Right ventricle myocardium inferior (tissue), 1 donor: Measurements from ENCODE around the gene GPRC5C. TPM values are rescaled to one million over a fixed set of nuclear protein-coding genes. Genes with fewer than 3 reads are reported as not detected.
A peak's percentile ranks its signal among the peaks of the same experiment; 100 is the strongest.
"Not testable (repeated sequence)": the region's sequence is repeated elsewhere in the genome, so short reads cannot be mapped to it uniquely, and the experiment has no call there.

Source experiments
- ATAC-seq: fragments of 200-7000 bp; cut with Tn5 transposase; one replicate; pipeline ENCODE4 v1.9.1; 2020; ENCODE audit warnings: mild to moderate bottlenecking, moderate library complexity
- DNase-seq: peaks from one replicate; pipeline ENCODE4 v3.0.0; 2021; ENCODE audit errors: missing footprints
- intact Hi-C: fragments of 100-400 bp; cut with DNase I; formaldehyde crosslinking; loops from one replicate; pipeline ENCODE4 v1.11.0; 2022
- total RNA-seq: library from RNA; stranded (reverse); fragmentation: NEBNext Ultra II Directional; extraction: Animal tissue kit (Norgen Biotek cat#: 25700); gene quantifications from one replicate; pipeline ENCODE4 v1.2.1, GENCODE V29; 2021
- donor health status: DM: no; HTN: yes; CAD: no; lungs with severe emphysema.

GPRC5C gene
- total RNA-seq, 1 donor from 2014 or later = 37.2 TPM

DNA sequence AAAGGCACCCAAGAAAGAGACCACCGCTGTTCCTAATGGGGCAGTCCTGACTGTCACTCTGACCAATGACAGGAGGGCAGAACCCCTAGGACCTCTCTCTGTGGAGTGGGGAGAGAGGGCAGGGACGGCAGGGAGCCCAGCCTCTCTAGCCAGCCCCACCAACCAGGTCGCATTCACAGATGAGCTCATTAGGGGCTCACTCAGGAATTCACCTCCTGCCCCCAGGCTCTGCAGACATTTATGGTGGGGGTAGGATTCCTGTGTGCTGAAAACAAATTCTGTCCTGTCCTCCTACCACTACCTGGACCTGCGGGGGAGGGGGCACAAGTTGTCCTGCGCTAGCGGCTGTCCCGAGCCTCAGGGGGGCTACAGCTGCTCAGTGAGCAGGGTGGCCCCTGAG lies 27.7 kb upstream of the GPRC5C start:
- intact Hi-C loops = no loop called here
- DNase-seq = no peak
- no peak for ATAC-seq

DNA sequence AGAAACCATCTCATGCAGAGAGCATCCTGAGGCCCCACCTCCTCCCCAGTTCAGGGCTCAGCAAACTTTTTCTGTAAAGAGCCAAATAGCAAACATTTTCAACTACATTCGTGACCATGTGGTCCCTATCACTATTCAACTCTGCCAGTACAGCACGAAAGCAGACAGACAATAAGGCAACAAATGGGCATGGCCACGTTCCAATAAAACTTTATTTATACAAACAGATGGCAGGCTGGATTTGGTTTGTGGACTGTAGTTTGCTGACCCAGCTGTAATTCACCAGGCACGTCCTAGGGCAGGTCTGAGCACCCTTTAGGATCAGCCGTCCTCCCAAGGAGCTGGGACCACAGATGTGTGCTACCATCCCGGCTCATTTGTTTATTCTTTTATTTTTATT lies 27.1 kb upstream of the GPRC5C start:
- intact Hi-C loops = no loop called here
- ATAC-seq (no peak), DNase-seq (no peak)

DNA sequence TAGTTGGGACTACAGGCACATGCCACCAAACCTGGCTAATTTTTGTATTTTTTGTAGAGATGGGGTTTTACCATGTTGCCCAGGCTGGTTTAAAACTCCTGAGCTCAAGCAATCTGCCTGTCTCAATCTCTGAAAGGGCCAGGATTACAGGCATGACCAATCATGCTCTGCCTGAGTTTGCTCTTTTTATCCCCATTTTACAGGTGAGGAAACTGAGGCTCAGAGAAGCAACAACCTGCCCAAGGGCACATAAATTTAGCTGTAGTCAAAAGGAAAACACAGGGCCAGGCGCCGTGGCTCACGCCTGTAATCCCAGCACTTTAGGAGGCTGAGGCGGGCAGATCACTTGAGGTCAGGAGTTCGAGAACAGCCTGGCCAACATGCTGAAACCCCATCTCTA lies 26.6 kb upstream of the GPRC5C start:
- intact Hi-C loops, DNase-seq, ATAC-seq: not testable (repeated sequence)

DNA sequence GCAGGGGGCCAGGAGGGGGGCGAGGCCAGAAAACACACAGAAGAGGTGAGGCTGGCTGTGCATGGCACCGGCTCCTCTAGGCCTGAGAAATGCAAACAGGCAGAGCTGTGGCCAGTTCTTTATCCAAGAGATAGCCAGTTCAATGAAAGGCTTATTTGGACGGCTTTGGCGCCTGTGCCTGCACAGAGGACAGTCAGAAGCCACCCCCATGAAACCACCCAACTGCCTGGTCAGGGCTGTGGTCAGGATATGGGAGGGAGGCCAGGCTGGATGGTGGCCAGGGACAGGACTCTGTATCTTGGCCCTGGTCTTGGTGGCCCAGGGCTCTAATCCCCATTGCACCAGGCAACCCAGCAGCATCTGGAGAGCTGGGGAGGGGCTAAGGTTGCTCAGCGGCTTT lies 24.5 kb upstream of the GPRC5C start:
- ATAC-seq (no peak), DNase-seq (no peak)
- intact Hi-C loops = no loop called here

DNA sequence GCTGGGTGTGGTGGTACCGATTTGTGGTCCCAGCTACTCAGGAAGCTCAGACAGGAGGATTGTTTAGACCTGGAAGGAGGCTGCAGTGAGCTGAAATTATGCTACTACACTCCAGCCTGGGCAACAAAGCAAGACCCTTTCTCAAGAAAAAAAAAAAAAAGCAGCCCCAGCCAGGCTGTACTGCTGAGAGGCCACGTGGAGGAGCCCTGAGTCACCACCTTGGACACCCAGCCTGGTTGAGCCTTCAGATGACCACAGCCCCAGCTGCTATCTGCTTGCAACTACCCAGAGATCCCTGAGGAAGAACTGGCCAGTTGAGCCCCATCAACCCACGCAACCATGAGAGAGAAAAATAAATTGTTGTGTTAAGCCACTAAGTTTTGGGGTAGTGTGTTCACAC lies 23.6 kb upstream of the GPRC5C start:
- DNase-seq (no peak), ATAC-seq (no peak)

DNA sequence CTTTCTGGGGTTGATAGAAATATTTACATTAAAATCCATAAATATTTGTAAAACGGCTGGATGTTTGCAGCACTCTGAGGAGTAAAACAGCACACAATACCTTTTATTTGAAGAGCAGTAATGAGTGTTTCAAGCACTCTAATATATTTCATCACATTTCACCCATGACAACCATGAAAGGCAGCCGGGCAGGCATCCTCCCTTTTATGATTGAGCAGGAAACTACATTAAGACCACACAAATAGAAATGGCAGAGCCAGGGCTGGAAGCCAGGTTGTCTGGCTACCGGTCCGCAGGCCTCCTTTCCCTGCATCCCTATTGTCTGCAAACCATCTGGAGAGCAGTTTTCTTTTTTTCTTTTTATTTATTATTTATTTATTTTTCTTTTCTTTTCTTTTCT lies 23.1 kb upstream of the GPRC5C start:
- ATAC-seq = no peak
- intact Hi-C loops = no loop called here
- no peak for DNase-seq

More for the DNA sequence above, 23.6 kb upstream of the GPRC5C start:
- intact Hi-C loops = no loop called here

DNA sequence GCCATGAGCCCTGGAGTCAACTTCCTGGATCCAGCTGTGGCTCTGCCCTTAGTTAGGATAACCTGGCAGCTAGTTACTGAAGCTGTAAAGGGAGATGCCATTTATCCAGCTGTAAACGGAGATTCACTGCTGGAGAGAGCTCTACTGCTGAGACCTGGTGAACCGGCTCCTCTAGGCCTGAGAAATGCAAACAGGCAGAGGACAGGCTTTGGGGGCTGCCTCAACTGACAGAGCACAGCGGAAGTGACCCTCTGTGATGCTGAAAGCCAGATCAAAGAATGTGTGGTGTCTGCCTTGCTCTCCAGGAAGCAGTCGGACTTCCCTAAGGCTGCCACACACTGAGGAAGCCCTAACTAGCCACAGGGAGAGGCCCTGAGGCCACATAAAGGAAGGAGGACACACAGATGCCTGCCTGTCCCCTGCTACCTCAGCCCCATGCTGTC lies 21.9 kb upstream of the GPRC5C start:
- intact Hi-C loops = no loop called here
- no peak for ATAC-seq
- DNase-seq = no peak

DNA sequence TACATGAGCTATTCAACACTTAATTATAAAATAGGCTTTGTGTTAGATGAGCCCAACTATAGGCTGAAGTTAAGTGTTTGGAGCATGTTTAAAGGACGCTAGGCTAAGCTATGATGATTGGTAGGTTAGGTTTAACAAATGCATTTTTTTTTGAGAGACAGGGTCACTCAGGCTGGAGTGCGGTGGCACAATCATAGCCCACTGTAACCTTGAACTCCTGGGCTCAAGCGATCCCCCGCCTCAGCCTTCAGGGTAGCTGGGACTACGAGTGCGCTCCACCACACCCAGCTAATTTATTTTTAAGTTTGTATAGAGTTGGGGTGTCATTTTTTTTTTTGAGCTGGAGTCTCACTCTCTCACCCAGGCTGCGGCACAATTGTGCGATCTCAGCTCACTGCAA lies 19.3 kb upstream of the GPRC5C start:
- DNase-seq = no peak
- intact Hi-C loops = no loop called here
- no peak for ATAC-seq

DNA sequence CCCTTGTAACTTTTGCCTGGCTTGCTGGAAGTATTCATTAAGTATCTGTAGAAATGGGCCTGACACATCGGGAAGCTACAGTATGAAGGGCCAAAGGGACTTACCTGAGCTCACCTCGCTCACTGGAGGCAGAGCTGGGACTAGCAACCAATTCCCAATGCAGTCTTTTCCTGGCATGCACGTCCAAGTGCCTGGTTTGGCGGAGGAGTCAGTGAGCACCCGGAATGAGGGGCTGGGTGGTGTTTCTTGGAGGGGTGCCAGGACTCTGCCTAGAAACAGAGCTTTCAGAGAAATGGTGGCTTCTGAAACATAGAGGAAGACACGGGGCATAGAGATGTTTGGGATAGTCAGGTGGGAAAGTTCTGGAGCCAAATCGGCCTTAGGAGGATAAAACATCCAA lies 18.4 kb upstream of the GPRC5C start:
- DNase-seq = no peak
- no peak for ATAC-seq
- intact Hi-C loops = no loop called here

DNA sequence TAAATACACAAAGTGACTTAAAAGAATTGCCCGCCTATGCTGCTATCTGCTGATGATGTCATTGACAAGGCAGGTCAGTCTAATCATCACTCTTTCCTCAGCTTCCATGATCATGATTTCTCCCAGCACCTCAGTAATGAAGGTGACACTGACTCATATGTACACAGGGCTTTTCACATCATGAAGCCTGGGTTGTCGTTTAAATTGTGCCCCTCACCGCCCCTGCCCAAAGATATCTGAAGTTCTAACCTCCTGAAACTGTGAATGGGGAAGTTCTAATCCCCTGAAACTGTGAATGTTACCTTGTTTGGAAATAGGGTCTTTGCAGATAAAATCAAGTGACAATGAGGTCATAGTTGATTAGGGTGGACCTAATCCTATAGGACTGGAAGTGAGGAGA lies 17.4 kb upstream of the GPRC5C start:
- intact Hi-C loops = no loop called here
- ATAC-seq (no peak), DNase-seq (no peak)

DNA sequence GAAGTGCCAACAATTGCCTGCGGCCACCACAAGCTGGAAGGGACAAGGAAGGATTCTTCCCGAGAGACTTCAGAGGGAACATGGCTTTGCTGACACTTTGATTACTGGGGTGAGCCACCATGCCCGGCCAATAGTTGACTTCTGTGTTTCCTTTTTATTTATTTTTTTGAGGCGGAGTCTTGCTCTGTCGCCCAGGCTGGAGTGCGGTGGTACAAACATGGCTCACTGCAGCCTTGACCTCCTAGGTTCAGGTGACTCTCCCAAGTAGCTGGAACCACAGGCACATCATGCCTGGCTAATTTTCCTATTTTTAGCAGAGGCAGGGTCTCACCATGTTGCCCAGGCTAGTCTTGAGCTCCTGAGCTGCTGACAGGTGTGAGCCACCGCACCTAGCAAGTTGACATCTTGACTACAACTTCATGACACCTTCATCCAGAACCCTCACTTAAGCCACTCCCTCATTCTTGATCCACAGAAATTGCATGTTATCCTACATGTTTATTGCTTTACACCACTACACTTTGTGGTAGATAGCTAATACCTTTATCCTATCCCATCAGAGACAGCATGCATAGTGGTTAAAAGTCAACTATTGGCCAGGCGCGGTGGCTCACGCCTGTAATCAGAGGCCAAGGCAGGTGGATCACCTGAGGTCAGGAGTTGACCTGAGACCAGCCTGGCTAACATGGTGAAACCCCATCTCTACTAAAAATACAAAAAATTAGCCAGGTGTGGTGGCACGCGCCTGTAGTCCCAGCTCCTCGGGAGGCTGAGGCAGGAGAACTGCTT lies 16.1 kb upstream of the GPRC5C start:
- ATAC-seq = no peak
- DNase-seq = no peak
- intact Hi-C loops = no loop called here

DNA sequence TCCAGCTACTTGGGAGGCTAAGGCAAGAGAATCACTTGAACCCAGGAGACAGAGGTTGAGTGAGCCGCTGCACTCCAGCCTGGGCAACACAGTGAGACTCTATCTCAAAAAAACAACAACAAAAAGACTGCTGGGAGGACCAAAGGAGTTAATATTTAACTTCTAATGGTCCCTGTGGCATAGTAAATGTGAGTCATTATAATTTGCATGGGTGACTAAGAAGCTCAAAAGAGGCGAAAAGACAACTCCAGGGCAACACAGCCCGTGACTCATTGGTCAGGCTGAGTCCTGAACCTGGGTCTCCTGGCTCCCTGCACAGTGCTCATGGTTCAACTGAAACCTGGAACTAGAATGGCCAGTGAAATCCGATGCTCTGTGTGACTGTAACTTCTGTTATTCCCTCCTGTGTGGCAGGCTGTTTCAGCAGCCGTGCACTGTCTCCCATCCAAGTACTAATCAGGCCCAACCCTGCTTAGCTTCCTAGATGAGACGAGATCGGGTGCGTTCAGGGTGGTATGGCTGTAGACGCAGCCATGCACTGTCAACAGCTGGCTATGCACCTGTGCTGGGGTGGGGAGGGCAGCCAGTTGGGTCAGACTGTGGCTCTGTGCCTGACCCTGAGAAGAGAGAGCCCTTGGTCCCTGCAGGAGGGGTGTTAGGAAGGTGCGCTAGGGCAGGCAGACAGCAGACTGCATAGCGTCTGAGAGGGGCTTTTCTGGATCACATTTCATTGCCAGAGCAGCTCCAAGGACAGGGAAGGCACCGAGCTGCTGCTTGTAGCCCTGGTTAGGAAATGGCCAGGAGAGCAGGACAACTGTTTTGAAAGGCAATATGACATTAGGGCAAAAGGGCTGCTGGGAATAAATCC lies 14.5 kb upstream of the GPRC5C start:
- ATAC-seq (no peak), DNase-seq (no peak)
- intact Hi-C loops = no loop called here

DNA sequence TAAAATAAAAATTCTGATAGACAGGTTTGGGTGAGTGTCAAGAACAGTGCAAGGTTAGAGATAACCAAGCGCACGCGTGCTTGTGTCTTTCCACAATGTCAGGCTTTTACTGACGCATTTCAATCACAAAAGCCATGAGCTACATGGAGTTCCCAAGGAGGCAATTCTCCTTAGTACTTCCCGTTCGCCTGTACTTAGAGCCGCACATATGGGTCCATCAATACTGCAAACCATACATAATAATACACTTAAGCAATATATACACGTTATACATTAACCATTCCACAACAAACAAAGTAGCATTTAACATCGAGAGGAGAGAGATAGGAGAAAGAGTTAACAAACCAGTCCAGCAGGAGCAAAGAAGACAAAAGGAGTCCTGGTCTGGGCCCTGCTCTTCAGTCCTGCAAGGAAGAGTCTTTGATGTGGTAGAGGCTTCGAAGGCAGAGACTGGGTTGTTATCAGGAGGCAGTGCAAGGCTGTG lies 11.9 kb upstream of the GPRC5C start:
- no peak for DNase-seq
- intact Hi-C loops = no loop called here
- no peak for ATAC-seq

DNA sequence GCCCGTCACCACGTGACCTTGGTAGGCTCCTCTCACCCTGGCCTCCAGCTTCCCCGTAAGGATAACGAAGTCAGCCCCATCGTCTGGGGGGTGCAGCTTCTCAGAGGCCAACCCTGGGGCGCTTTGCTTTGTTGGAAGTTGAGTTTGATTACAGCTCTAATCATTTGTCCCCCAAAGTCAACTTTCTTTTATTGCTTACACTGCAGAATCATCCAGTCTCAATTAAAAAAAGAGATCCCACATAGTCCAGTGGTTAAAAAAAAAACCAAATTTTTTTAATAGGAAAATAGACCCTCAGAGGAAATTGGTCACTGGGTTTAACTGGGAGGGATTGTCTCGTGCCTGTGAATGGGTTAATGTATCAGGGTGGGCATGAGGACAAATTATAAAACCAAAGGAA lies 7.8 kb upstream of the GPRC5C start:
- intact Hi-C loops = no loop called here
- ATAC-seq = no peak
- no peak for DNase-seq

DNA sequence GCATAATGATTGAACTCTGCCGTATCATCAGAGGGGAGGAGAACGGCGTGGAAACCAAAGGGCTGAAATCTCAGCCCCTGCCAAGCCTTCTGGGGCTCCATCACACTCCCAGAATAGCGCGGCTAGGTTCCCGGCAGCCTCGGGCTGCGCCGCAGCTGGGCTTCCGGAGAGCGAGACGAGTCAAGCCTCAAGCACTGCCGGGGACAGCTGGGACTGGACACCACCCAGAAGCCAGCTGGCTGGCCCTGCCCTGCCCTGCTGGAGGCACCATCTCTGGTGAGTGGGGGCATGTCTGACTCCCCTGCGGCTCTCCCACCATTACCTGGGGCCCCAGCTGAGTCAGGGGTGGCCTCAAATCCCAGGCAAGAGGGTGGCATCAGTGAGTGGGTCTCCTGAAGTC lies 7.2 kb upstream of the GPRC5C start:
- DNase-seq = no peak
- ATAC-seq = peak; percentile 76
- intact Hi-C loops = loop anchor here (5.0 kb wide), 1 partner anchor 42 kb away; no protein-coding TSS in a partner anchor

DNA sequence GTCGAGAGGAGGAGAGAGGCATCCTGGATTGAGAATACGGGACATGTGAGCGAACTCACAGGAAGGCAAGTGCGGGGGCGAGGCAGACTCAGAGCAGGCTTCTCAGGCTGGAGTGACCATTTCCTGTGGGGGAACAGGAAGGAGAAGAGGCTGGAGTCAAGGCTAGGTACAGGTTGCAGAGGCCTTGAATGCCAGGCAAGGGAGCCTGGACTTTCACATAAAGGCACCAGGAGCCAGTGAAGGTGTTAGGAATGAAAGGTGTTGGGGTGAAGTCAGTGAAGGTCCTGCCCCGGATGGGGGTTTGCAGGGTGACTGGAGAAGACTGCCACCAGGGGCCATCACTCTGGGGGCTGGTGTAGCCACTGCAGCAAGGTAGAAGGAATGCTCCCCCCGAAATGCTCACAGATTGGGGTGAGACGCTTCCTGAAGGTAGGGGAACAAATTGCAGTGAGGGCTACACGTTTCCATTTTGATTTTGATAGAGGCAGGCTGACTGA lies 5.3 kb upstream of the GPRC5C start:
- DNase-seq = no peak
- no peak for ATAC-seq
- intact Hi-C loops = loop anchor here (5.0 kb wide), 1 partner anchor 44 kb away; no protein-coding TSS in a partner anchor

DNA sequence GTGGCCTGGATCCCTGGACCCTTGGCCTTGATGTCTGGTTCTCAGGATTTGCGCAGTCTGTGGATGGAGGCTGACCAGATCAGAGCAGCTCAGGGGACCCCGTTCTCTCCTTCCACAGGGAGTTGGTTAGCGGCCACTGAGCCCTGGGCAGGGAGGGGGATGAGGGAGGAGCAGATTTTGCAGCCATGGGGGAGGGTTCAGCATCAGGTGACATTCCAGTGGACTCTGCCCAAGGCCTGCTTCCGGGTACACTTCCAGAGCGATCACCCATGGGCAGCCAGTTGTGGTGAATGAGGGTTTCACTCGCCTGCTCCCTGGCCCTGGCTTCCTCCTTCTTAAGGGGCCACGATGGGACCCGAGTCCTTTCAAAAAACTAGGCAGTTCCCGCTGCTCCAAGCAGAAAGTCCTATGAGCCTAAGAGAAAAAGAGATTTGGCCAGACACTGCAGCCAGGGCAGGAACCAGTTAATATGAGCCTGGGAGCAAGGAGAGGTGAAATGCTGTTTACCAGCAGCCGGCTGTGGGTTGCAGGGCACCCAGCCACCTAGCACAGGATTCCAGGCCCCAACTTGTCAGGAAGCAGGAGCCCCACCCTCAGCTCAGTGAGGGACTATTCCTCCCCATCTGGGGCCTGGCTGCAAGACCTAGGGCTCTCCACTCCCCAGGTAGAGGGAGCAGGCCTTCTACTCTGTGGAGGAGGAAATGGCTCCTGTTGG lies 4.7 kb upstream of the GPRC5C start:
- DNase-seq (peak; percentile 56), ATAC-seq (no peak)
- intact Hi-C loops = loop anchor here (5.0 kb wide), 1 partner anchor 45 kb away; no protein-coding TSS in a partner anchor

DNA sequence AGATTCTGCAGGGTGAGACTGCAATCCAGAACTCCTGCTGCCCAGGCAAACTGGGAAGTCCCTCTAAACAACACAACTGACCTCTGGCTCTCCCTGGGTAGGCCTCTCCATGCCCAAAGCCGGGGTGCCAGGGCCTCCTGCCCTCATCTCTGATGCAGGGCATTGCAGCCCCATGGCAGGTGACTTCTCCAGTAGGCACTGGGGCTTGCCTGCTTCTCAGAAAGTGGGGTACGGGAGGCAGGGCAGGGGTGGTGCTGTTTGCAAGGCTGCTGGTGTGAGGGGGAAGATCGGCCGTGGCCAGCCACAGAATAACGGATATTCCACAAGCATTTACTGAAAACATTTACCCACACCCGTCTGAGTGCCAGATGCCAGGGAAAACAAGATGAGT lies 4.1 kb upstream of the GPRC5C start:
- intact Hi-C loops = loop anchor here (5.0 kb wide), 1 partner anchor 45 kb away; no protein-coding TSS in a partner anchor
- ATAC-seq (no peak), DNase-seq (no peak)
